A172 (cell line): ENCODE data around the gene SMIM23. TPM values are rescaled to one million over a fixed set of nuclear protein-coding genes. Genes with fewer than 3 reads are reported as not detected.
"Not testable (repeated sequence)": the region's sequence is repeated elsewhere in the genome, so short reads cannot be mapped to it uniquely, and the experiment has no call there.

ENCODE experiments used
- DNase-seq: peaks from one replicate; pipeline ENCODE4 v3.0.0-alpha.2; 2015; ENCODE audit warnings: low spot score
- total RNA-seq: library from RNA; depleted of rRNA; stranded (reverse); fragments of >200 nt; shearing (Covaris generic); gene quantifications from 2 replicates; pipeline ENCODE4 v1.2.3, GENCODE V29; 2014

The SMIM23 gene
- total RNA-seq, 1 experiment from 2014 or later: not detected

DNA sequence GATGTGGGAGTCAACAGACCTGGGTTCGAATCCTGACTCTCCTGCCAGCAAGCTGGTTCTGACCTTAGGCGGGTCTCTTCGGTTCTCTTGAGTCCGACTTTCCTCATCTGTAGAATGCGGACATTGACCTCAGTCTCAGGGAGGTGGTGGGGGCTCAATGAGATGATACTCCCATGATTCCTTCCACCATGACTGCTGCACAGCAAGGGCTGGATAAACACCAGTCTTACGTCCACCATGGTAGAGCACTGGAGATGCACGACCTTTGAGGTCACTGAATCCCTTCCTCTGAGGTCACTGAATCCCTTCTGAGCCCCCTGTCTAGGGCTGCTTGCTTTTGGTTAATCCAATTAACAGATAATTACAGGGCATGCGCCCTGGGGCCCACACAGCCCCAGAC lies 12.5 kb upstream of the SMIM23 start:
- no peak for DNase-seq

DNA sequence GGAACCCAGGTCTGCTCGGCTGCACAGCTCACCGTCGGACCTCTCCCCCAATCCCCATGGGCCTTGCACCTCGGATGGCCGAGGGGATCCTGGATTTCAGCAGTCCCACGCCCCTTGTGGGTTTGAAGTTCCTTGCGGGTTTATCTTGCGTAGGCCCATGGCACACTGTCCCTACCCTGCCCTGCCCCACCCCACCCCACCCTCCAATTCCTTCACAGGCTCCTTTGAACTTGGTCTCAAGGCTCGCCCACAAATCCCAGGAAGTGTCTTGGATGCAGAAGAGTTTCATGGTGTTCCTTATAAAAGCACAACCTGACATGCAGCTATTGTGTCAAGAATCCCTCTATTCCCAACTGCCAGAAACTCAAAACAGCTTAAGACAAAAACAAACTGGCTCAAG lies 11.2 kb upstream of the SMIM23 start:
- no peak for DNase-seq

DNA sequence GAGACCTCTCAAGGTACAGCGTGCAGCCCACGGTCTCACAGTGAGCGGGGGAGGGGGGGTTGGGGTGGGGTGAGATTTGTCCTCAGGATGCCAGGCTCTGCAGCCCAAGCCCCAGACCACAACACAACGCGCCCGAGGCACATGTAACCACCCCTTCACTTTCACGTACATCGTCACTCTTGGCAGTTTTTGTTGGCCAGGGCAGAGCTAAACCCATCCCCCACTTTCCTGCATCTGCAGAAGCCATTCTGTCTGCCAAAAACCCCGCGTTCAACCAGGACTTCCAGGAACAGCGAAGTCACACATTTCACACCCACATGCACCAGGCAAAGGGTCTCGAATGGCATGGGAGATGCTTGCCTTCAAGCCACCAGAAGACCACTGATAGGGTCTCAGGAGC lies 9.4 kb upstream of the SMIM23 start:
- DNase-seq: no peak

DNA sequence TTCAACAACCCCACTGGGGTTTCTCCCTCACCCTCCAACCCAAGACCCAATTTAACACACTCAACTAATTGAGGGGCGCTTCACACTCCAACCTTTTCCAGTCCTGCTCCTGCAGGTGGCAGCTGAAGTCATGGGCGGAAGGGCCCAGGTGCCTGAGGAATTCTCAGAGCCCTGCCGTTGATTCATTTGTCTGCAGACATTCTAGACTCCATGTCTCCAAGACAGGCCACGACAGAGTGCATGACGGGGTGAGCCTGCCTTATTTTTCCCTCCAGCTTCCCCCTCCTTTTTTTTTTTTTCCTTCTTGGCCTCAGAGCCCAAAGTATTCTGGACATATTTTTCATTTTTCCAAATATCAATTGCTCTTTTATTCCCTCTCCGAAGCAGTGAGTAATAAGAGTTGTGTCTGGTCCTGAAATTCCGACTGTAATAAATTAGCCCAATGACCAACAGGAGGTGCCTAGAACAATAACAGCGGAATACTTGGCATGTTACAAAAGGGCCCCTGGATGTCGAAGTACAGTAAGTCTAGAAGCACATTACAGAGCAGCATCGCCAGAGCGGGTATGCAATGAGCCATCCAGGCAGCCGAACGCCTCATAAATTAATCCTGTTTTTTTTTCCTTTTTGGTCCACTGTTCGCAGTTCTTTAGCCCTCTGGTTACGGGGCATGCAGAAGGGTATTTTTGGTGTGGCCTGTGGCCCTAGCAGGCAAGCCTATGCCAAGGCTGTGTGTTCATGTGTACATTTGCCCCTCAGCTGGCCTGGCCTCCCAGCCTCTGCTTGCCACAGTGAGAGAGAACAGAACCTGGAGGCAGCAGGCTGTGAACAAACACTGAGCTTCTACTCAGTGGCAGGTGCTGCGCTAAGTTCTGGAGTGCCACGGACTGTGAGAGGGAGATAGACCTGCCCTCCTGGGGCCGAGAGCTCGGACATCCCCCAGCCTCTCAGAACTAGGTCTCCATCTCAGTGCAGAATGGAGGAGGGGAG lies 8.6 kb upstream of the SMIM23 start:
- no peak for DNase-seq

DNA sequence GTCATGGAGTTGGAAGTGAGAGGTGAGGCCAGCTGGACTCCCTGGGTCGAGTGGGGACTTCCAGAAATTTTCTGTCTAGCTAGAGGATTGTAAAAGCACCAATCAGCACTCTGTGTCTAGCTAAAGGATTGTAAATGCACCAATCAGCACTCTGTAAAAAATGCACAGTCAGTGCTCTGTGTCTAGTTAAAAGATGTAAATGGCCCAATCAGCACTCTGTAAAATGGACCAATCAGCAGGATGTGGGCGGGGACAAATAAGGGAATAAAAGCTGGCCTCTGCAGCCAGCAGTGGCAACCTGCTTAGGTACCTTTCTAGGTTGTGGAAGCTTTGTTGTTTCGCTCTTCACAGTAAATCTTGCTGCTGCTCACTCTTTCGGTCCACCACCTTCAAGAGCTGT lies 3.9 kb upstream of the SMIM23 start:
- not testable (repeated sequence) for DNase-seq

DNA sequence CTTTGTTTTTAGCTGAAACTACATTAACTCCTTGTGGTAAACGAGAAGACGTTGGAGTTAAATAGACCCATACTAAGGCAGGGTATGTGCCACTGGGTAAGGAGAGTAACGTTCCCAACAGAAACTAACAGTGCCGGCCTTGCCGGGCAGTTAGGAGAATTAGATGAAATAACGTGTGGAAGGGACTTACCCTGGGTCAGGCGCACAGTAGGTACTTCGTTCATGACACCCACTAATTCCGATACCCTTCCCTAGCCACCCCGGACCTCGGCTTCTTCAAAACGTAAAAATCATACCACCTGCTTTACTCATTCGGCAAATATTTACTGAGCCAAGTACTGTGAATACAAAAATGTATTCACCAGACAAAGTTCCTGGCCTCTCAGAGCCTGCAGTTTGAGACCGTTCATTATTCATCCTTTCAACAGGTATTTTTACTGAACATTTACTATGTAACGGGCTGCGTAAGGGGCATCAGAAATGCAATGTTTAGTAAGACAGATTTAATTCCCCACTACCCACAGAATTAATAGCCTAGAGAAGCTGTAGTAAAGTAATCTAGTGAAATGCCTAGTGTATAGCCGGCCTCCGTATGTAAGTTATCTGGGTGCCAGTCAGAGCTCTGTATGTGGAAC lies 3.2 kb upstream of the SMIM23 start:
- DNase-seq: no peak

DNA sequence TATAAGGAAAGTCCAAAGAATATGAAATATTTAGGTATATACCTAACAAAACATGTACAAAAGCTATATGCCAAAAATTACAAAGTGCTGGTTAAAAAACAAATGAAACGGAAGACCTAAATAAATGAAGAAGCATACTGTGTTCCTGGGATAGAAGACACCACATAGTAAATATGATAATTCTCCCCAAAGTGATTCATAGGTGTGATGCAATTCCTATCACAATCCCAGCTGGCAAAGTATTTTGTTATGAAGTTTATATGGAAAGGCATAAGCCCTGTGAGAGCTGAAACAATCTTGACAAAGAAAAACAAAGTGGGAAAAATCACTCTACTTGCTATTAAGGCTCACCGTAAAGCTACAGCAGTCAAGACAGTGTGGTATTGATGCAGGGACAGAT lies 2.6 kb upstream of the SMIM23 start:
- no peak for DNase-seq

DNA sequence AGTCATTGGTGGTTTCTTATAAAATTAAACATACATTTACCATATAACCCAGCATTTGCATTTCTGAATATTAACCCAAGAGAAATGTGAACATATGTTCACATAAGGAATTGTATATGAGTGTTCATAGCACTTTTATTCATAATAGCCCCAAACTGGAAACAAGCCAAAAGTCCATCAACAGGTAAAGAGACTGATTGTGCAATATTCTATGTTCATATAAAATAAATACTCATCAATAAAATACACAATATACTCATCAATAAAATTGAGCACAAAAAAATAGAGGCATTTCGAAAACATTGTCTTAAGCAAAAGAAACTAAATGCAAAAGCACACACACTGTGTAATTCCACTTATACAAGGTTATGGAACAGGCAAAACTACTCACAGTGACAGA lies 3.7 kb downstream of the SMIM23 start:
- DNase-seq: no peak

DNA sequence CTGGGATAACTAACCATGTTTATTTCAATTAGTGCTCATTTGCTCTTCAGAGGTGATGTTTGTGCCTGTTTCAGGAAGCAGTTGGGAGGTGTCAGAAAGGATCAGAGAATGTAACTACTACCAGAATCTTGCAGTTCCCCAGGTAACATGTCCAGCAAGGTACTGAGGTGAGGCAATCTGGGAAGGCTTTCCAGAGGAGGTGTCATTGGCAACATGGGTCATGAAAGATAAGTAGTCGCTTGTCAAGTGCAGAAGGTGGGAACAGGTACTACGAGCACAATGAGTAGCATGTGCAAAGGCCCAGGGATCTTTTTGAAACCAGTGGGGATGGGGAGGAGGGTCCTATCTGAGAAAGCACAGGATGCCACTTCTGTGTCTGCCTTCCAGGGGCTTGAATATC lies 4.8 kb downstream of the SMIM23 start:
- DNase-seq: no peak

DNA sequence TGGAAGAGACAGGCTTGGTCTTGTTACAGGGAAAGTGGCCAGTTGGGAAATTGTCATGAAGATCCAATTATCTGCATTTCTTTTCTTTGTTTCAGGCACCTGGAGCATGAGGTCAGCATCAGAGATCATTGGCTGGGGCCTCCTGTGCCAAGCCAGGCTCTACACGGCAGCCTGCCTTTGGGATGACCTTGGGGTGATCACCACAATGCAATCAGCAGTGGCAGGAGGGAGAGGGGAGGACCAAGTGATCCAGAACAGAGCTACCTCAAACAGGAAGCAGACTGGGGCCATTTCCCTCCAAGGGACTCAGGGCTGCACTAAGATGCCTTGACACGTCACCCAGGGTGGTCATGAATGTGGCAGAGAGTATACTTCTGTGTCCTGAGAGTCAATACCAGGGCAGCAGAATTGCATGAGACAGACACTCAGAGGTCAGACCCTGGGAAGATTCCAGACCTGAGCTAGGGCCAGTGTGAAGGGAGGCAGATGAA lies 8.9 kb downstream of the SMIM23 start:
- DNase-seq: no peak

DNA sequence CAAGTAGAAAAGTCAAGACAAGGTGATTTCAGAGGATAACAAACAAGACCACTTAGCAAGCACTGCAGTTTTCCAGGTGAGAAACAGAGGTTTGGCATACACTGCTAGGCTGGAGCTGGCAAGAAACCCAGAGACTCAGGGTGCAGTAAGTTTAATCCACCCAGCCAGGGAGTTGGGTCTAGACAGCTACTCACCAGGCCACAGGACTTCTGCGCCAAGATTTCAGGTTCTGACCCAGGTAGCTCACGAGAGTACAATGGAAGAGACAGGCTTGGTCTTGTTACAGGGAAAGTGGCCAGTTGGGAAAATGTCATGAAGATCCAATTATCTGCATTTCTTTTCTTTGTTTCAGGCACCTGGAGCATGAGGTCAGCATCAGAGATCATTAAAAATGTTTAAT lies 9.8 kb downstream of the SMIM23 start:
- DNase-seq: no peak

DNA sequence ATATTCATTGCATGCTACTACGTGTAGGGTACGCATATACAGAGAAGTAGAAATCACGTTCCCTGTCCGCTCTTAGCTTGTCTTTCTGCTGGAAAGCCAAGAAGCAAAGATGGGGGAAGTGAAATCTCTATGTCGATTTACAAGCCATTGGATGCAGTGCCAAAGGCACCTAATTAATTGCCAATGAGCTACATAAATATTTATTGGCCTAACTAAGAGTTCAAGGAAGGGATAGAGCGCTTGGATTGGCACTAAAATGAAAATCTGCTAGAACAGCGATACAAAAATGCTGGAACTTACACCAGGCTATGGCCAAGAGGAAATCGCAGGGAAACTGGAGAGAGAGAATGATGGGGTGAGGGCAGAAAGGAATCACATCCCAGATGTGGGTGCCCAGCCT lies 10.8 kb downstream of the SMIM23 start:
- no peak for DNase-seq

DNA sequence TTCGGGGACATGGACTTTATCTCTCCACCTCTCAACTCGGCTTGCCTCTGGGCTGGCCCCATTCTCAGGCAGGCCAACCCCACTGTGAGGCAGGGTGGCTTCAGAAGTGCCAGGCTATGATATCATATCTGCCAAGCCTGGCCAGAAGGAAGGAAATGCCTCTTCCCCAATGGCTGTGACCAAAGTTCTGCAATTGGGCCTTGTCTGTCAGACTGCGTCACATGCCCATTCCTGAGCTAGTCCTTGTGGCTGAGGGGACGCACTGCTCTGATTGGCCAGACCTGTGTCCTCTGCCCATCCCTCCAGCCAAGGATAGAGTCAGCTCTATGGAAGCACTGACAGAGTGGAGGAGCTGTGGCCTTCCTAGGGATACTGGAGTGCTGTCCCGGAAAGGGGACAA lies 11.9 kb downstream of the SMIM23 start:
- DNase-seq: no peak

DNA sequence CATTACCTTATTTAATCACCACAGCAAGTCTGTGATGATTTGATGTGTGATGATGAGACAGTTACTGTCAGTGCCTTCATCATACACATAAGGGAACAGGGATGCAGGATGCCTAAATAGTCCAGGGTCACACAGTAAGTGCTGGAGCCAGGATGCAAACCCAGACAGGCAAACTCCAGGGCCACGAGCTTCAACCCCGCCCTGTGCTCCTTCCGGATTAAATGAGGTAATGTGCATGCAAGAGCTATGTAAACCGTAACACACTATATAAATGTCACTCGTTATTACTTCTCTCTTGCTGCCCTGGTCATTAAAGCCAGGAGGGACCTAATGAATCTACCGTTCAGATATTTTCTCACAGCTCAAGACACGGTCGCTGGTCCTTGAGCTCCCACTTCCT lies 12.8 kb downstream of the SMIM23 start:
- no peak for DNase-seq

DNA sequence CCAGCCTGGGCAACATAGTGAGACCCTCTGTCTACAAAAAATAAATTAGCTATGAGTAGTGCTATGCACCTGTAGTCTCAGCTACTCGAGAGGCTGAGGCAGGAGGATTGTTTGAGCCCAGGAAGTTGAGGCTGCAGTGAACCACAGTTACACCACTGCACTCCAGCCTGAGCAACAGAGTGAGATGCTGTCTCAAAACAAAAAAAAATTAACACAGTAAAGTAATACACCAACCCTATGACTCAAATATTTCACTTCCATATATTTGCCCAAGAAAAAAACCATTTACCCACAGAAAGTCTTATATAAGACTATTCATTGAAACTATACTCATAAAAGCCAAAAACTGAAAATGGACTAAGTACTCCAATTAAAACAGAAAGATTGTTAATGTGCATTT lies 16.2 kb downstream of the SMIM23 start:
- DNase-seq: no peak

DNA sequence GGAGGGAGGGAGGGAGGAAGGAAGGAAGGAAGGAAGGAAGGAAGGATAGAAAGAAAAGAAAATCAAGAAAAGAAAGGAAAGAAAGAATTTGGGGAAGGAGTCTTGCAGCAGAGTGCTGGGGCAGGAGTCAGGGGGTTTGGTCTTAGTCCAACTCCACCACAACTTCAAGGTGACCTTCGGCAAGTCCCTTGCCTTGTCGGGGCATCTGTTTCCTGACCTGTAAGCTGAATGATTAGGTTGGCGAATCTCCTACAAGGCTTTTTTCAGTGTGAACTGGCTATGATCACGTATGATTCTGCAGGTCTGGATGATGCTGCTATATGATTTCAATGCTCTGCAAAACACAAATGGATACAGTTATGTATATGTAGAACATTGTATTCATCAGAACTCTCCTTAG lies 20.1 kb downstream of the SMIM23 start:
- DNase-seq: no peak

DNA sequence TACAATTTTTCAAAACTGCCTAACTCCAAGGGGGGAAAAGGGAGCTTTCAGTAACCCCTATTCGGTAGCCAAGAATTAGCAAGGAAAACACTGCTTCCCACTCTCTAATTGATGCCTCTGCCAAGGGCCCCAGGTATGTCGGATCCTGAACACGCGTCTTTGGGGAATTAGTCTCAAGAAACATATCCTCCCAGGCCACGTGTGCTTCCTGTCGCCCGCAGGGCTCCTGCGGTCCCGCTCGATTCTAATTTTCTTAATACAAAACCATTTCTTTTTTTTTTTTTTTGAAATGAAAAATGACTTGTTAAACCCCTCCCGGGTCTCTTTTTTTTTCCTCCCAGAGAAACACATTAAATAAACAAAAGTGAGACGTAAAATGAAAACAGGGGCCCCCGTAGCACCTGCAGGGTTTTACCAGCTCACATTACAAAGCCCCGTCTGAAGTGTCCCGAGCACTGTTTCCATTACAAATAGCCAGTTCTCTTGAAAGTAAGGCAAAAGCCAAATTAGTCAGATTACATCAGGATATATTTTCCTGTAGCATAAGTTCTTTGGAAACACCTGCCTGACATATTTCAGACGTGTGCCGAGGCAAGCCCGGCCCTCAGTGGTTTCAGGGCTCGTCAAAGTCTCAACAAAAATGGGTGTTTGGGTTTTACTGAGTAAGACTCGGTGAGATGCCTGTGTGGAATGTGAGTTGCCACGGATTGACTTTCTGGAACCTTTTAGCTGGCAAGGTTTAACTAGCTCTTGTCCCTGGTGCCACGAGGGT lies 21.5 kb downstream of the SMIM23 start:
- no peak for DNase-seq

DNA sequence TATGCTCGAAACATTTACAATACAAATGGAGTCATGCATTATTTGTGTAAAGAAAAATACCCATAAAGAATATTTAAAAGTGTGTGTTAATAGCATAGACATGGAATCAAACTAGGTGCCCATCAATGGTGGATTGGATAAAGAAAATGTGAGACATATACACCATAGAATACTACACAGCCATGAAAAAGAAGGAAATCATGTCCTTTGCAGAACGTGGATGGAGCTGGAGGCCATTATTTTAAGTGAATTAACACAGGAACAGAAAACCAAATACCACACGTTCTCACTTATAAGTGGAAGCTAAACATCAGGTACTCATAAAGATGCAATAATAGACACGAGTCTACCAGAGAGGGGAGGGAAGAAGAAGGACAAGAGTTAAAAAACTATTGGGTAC lies 22.8 kb downstream of the SMIM23 start:
- no peak for DNase-seq

DNA sequence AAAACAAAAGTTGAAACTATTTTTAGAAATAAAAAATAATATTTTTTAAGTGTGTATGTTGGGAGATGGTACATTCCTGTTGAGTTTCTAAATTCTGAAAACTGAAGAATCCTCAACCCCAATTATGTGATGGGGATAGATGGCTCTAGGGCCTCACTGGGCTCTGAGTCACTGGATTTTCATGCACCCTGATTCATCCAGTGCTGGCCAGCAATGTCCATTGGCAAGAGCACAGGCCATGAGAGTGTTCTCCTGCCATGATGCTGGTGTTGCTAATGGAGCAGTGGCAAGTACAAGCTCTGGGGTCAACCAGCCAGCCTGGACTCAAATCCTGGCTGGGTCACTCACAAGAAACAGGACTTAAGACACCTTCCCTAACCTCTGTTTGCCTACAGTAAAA lies 23.3 kb downstream of the SMIM23 start:
- no peak for DNase-seq

DNA sequence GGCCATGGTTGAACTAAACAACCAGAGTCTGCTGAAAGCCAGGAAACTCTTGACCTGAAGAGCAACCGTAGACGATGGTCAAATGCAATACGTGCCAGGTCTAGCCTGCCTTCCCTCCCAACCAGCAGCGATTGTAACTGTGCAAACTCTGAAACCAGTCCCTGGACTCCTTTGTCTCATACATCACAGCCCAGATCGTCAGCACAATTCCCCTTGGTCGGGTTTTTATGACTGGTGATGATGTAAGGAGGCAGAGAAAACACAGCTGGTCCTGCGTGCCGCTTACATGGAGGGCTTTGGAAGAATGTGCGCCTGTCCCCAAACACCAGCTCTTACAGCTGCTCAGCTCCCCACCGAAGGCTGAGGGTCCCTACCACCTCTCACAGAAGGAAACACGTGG lies 24.6 kb downstream of the SMIM23 start:
- no peak for DNase-seq

DNA sequence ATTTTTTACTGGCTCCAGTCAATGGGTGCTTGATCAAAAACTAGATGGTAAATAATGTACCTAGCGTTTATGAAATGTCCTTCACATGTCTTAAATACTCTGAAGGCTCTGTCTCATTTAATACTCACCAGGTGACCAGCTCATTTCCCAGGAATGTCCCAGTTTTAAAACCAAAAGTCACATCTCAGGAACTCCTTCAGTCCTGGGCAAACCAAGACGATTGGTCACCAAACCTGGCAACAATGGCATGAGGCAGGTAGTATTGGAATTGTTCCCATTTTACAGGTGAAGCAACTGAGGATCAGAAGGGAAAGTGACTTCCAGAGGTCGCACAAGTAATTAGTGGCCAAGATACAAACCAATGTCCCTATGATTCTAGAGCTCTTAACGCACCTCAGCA lies 27.7 kb downstream of the SMIM23 start:
- no peak for DNase-seq

DNA sequence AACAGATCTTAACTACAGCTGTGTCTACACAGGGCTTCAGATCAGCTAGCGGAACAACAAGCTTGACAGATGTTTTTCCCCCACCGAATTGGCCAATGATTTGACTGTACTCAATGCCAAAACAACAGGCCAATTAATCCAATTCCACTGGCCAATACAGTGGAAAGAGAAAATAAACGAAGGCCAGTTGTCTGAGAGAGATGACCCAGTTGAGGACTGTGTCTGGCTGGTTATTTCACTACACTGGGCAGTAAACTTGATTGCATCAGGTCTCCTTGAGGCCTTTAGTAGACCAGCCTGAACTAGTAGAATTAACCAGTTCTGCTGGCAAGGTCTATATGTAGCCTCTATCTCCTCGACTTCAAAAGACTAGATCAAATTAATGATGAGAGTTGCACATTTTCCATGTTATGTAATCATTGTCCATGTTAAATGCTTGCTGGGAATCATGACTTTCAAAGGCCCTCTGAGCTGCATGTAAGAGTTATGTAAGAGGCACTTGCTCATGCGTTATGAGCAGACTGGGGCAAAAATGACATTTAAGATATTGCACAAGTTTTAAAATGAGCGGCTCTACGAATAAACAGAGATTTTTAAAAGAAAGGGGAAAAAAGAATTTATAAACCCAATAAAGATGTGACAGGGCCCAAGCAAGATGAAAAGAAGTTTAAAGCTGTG lies 28.3 kb downstream of the SMIM23 start:
- DNase-seq: no peak
